OCI-M1 (cell line): ENCODE measurements around the gene DCAF7.
A peak's percentile ranks its signal among the peaks of the same experiment; 100 is the strongest.

Source experiments
- DNase-seq: peaks from one replicate; lab custom pipeline; 2025; lab: John Stamatoyannopoulos, UW

DCAF7 gene

GRCh38 chr17:63549946-63550816, at the start of gene DCAF7:
Gene DCAF7, plus strand, starts transcription at chr17:63550477. Its CDS starts 201 bp downstream, at chr17:63550678.
- DNase-seq: peak; percentile 99

- peak; percentile 6 for DNase-seq
These were observed 49.5 kb upstream of the DCAF7 start for GRCh38 chr17:63500543-63501390.

- no peak for DNase-seq
These were observed 47.0 kb upstream of the DCAF7 start for GRCh38 chr17:63503341-63503705.

- DNase-seq: no peak
These were observed 46.0 kb upstream of the DCAF7 start for GRCh38 chr17:63504261-63504660.

GRCh38 chr17:63505341-63505740, 44.9 kb upstream of the DCAF7 start:
- DNase-seq: no peak

- no peak for DNase-seq
These were observed 43.6 kb upstream of the DCAF7 start for GRCh38 chr17:63506627-63507026.

- DNase-seq: no peak
These were observed 38.9 kb upstream of the DCAF7 start for GRCh38 chr17:63511331-63511730.

GRCh38 chr17:63512388-63512787, 37.9 kb upstream of the DCAF7 start:
- no peak for DNase-seq

GRCh38 chr17:63512896-63513644, 37.2 kb upstream of the DCAF7 start:
- DNase-seq: no peak

- no peak for DNase-seq
These were observed 35.8 kb upstream of the DCAF7 start for GRCh38 chr17:63514477-63514876.

GRCh38 chr17:63514974-63515373, 35.3 kb upstream of the DCAF7 start:
- no peak for DNase-seq

GRCh38 chr17:63515426-63515825, 34.9 kb upstream of the DCAF7 start:
- no peak for DNase-seq

GRCh38 chr17:63516910-63517824, 33.1 kb upstream of the DCAF7 start:
- DNase-seq: no peak

- no peak for DNase-seq
These were observed 32.3 kb upstream of the DCAF7 start for GRCh38 chr17:63517825-63518534.

- DNase-seq: no peak
These were observed 31.0 kb upstream of the DCAF7 start for GRCh38 chr17:63519116-63519881.

- no peak for DNase-seq
These were observed 30.1 kb upstream of the DCAF7 start for GRCh38 chr17:63519972-63520882.

GRCh38 chr17:63523253-63523855, 26.9 kb upstream of the DCAF7 start, which contains the start of gene KCNH6:
Gene KCNH6, plus strand, starts transcription at chr17:63523358. Its CDS starts 56 bp downstream, at chr17:63523414.
- no peak for DNase-seq

GRCh38 chr17:63524051-63524450, 26.2 kb upstream of the DCAF7 start:
- DNase-seq: no peak
